ENCODE data around the gene MTHFSD.

The MTHFSD gene

DNA sequence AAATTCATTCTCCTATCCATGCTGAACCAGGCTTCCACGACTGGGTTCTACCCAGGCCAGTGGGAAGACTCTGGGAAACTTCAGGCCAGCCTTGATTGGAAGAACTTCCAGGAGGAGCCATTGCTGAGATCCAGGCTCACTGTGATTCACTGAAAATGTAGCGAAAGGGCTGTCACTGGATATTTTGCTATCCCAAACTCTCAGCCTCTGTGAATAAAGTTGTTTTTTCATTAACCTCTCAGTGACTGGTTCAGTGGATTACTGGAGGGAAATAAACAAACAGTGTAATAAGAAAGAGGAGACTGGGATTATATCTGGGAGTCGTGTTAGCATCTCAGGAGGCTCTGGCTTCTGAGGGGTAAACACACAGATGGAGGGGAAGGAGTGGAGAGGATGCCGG lies 26.4 kb upstream of the MTHFSD start:
- DNase-seq: no peak

DNA sequence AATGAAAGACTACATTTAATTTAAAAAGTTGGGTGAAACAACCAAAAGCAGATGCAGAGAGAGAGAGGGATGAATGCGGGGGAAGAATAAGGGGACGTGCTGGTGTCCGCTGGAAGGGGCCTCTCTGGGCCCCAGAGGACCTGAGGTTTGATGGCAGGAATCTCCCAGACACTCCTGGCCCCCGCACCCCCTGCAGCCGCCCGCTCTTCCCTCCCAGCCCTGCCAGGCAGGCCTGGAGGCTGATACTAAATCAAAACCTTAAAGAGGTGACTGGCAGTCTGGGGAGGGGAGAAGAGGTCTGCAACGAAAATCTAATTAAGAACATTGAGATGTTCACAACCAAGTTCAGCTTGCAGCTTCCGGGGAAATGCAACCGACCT lies 25.7 kb upstream of the MTHFSD start:
- no peak for DNase-seq

DNA sequence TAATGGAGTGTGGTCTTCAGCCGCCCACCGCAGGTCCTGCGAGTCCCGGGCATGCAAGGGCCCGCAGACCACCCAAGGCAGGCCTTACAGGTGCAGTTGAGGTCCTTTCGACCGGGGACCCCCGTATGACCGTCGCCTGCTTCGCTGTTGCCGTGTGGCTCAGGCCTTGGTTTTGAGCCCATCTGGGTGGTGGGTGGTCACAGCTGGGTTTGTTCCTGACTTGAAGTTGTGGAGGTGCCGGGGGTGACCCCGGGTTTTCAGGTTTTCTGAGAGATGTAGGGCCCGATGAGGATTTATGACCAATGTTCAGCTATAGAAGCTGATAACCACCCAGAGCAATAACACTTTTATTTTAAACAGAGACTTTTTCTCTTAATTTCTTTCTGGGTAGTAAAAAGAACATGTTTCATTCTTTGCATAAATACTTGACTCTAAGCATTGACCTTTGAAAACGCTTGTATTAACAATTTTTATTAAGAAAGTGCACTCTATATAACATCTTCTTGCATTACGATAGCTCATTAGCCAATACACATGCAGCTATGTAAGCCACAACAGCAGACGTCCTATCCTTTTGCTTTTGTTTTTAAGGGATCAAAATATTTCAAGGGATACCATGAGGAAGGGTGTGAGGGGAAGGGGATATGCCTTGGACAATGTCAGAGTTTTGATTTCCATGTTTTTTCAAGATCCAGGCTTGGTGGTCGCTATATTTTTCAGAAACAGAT lies 25.2 kb upstream of the MTHFSD start:
- no peak for DNase-seq

DNA sequence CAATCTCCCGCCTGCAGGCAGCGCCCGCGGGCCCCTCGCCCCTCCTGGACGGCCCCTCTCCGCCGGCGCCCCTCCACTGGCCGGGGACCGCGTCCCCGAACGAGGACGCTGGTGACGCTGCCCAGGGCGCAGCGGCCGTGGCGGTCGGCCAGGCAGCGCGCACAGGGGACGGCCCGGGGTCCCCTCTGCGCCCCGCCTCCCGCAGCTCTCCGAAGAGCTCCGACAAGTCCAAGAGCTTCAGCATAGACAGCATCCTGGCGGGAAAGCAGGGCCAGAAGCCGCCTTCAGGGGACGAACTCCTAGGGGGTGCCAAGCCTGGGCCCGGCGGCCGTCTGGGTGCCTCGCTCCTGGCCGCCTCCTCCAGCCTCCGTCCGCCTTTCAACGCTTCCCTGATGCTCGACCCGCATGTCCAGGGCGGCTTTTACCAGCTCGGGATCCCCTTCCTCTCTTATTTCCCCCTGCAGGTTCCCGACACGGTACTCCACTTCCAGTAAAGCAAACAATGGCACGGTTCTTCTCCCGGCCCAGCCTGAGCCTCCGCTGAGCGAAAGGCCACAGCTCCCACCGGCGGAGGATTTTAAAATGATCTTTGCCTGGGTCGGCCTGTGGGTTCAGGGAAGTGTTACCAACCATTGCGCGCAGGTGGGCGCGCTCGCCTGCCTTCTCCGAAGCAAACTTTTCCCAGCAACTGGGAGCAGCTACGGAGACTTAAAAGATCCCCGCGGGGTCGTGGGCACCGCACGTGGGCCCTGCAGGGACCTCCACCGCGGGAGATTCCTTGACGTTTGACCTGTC lies 24.4 kb upstream of the MTHFSD start:
- no peak for DNase-seq

DNA sequence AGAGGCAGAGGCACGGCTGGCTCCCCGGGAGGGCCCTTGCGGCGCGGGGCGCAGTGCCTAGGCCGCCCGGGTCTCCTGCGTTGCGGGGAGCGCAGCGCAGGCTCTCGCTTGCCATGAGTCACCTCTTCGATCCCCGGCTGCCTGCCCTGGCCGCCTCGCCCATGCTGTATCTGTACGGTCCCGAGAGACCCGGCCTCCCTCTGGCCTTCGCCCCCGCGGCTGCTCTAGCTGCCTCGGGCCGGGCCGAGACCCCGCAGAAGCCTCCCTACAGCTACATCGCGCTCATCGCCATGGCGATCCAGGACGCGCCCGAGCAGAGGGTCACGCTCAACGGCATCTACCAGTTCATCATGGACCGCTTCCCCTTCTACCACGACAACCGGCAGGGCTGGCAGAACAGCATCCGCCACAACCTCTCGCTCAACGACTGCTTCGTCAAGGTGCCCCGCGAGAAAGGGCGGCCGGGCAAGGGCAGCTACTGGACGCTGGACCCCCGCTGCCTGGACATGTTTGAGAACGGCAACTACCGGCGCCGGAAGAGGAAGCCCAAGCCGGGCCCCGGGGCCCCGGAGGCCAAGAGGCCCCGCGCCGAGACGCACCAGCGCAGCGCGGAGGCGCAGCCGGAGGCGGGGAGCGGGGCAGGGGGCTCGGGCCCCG lies 23.7 kb upstream of the MTHFSD start:
- DNase-seq: no peak

DNA sequence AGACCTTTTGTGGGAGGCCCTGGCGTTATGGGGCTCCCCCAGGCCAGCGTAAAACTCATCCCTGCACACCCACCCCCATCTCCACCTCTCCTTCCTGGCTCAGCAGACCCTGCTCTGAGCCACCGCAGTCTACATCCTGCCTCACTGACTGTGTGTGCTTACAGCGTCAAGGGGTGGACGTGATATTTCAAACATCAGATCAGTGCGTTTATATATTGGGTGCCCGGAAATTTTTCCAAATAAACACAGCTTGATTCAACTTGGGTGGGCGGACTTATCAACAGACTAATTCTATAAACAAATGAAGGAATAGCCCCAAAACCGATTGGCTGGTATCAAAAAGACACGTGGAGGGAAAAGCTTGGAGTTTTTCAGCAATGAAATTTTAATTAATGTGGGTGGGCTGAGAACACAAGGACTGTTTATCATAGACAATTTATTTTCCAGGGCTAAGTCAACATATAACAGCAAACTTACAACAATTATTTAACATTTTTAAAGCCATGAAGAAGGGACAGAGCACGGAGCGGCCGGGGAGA lies 23.1 kb upstream of the MTHFSD start, which contains the start of gene FOXL1:
Gene FOXL1, plus strand, starts transcription at position 489 of the 539 bp plus-strand sequence. CDS start 175 bp downstream, outside the sequence.
- DNase-seq: no peak

DNA sequence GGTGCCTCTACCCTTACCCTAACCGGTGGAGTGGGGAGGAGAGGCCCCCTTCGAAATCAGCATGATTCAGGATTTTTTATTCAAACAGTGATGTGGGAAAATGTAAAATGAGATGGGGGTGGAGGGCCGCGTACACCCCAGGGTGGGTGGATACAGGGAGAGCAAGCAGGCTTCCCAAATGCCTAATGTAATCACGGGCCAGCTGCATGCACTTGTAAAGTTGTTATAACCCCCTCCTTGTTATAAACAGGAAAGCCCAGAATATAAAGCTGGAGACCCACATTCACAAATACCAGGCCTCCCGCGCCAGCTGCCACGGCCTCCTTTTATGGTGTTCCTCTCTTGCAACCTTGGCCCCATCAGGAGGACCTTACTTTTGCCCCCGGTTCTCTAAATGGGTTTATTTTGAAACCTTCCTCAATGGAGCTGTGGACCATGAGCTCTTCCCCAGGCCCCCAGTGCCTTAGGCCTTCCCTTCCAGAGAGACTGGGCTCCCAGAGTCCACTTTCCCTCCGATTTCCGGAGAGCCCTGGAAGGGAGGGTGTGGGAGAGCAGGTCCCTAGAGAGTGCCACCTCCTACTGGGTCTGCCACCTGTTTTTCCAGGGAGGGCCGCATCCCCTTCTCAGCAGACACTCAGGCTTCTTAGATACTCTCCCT lies 22.4 kb upstream of the MTHFSD start:
- no peak for DNase-seq

DNA sequence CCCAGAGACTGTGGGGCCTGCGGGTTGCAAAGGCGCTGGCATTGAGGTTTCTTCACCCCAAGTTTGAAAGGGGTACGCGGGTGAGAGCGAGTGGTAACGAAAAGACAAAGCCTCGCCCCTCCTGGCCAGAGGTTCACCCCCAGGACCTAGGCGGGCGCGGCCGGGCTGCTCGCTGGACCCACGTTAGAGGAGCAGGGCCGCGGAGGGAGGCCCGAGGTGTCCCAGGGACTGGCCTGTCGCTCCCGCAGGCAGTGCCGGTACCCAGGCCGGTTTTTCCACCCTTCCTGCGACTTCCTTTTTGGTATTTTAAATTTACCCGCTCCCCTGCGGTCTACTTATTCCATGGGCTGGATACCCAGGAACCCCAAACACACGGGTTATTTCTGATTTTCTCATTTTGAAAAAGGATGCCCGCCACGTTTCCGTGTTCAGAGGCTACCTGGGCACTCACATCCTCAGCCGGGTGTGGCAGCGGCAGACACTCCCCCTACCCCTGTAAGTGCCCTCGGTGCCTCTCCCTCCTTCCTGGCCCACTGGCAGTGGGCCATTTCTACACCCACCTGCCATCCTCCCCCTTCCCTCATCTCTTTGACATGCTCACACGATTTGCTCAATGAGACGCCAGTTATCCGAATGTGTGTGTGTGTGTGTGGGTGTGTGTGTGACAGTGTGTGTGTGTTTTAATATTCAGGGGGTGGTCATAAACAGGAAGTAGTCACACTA lies 21.7 kb upstream of the MTHFSD start:
- DNase-seq: no peak

DNA sequence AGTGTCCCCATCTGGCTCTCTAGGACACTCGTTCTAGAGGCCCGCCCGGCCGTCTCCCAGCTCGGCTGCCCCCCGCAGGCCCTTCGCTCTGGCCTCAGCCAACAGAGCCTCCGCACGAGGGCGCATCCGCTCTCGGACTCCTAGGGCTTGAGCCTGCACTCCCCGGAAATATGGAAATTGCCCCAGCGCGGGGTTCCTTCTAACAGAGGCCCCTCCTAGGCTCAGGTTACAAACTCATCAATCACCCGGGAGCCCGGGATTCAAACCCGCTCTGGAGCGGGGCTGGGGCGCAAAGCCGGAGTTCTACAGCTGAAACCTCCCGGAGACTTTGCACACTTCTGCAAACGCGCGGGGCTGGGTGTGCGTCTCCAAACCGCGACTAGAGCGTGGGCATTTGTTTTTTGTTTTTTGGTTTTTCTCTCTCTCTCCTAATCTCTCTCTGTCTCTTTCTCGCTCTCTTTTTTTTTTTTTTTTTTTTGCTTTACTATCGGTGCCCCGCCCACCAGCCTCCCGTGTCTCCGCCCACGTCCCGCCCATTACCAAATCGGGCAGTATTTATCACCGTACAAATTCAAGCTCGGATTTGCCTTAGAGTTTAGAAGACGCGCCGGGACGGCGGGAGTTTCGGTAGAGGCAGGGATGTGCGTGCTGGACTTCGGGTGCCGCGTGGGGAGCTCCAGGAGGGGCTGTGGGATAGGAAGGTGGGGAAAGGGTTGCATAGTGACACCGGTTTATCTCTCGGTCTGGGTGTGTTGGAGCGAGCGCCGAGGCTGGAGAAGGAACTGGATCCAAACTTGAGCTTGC lies 20.9 kb upstream of the MTHFSD start:
- DNase-seq: no peak

DNA sequence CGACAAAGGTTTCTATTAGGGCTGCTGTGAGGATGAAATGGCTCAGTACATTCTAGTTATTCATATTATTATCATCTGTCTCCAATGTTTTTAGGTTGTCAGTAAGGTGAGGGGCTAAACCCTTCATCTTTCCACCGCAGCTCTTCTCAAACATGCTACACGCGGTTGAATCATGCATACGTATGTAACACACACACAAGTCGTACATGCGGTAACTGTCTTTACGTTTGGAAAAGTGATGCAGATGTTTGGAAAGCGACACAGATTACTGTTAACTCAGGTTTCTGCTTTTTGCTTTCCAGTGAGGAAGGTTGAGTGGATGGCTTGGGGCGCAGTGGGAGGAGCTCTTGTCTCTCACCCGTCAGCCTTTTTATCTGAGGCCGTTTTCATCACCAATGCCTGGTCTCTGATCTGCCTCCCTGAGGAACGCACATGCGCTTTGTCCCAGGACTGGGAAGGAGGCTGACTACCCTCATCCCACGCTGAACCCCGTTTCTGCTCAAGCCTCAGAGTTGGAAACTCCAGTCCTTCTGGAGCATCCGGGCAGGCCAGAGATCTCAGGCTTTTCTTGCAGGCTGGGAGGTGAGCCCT lies 20.2 kb upstream of the MTHFSD start:
- no peak for DNase-seq

DNA sequence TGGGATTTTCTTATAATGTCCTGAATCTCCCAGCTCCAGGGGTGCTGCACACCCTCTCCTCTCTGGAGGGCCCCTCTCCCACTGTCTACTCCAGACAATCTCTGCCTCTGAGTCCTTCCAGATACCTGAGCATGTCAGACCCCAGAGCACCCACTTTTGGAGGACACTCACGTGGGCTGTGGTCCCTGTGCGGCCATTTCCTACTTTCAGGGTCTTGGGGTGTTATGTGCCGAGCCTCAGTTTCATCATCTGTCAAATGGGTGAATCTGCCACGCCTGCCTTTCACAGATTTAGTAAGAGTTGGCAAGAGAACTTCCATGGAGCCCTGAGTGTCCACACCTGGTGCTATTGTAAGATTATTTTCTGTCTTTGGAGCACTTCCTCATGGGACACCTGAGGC lies 19.6 kb upstream of the MTHFSD start:
- no peak for DNase-seq

DNA sequence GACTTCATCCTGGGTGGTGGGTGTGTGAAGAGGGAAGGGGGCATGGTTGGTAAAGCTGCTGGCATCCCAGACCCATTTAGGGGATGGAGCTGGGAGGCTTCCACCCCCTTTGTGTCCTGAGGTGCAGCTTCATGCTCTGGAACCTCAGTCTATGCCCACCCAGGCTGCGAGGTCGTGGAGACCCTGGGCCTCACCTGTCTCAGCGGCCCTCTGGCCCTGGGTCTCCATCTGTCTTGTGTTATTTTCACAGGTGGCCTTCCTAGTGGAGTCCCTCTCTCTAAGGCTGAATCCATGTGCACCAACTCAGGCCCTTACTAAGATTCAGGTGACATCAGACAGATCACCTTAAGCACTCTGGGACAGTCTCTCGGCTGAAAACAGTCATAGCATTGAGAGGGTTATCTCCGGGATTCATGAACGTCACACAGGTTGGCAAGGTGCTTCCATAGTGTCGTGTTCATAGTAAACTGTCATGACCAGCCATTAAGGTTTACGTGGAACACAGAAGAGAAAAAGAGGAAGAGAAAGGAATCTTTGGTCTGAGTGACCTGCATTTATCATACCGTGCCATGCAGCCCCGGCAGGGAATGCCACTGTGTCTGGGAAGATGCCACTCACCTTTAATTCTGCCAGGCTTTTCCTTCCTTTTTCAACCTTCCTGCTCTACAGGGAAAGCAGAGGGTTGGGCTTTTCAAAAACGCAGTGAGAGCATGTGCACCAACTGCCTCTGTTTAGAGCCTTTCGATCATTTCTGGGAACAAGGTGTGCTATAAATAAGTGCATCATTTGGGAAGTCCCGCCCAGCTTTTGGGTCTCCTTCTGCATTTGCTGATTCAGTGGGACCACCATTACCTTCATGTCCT lies 18.8 kb upstream of the MTHFSD start:
- no peak for DNase-seq

DNA sequence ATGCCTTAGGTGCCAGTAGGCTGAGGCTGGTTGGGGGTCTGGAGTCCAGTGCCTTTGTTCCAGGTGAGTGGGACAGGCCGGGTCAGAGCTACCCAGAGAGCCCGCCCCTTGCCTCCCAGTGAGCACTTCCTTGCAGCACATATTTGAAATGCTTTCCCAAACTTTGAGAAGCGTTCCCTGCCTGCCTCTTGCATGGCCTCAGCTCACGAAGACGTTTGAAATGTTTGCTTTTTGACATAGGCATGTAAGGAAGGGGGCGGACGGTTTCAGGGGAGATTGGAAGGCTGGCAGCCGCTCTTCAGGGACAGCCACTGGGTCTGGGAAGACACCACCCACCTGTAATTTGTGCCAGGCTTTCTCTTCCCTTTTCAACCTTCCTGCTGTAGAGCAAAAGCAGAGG lies 18.2 kb upstream of the MTHFSD start:
- DNase-seq: no peak

DNA sequence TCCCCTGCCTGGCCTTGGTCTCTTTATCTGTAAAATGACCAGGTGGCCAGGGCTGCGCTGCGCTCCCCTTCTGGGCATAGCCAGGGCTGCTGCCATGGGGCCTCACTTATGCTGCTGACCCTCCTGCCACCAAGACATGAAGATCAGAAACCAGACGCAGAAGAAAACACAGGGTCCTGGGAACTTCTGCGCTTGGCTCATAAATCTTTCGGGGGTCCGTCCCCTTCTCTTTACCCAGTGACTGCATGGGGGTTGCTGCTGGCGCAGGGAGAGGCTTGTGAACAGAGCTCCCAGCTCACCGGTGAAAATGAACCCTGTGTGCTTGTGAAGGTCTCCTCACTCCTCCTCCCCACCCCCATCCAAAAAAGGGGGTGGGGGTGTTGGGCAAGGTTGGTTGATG lies 17.6 kb upstream of the MTHFSD start:
- DNase-seq: no peak

DNA sequence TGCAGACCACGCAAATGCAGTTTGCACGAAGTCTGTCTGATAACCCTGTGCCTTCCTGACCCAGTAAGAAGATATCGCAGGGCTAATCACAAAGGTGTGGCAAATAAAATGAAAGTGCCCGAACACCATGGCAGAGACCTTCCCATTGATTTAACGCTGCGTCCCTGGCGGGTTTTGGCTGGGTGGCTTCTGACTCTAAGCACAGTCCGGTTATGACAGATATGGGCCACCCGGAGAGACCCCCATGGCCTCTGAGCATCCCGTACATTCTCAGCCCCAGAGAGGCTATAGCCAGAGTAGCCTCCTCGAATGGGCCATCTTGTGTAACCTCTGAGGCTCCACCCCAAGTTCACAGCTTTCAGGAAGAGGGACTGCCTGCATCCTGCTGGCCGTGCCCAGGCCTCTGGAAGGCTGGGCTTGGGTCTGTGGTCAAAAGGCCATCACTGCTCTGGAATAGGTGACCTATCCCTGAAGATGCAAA lies 17.0 kb upstream of the MTHFSD start:
- no peak for DNase-seq

DNA sequence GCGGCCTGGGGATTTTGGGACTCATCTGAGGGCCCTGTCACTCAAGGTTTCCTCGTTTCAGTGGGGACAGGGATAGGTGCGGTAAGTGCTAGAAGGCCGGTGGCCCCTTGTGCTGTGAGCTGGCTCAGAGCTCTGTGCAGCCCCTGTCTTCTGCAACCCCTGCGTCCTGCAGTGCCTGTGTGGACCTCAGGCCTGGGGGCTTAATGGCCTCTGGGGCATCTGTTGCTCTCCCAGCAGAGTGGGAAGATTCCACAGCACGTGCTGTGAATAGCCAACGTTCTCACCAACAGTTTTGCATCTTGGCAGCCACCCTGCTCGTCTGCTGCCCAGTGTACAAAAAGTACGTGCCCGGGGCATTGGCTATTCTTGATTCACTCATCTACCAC lies 16.5 kb upstream of the MTHFSD start:
- no peak for DNase-seq

DNA sequence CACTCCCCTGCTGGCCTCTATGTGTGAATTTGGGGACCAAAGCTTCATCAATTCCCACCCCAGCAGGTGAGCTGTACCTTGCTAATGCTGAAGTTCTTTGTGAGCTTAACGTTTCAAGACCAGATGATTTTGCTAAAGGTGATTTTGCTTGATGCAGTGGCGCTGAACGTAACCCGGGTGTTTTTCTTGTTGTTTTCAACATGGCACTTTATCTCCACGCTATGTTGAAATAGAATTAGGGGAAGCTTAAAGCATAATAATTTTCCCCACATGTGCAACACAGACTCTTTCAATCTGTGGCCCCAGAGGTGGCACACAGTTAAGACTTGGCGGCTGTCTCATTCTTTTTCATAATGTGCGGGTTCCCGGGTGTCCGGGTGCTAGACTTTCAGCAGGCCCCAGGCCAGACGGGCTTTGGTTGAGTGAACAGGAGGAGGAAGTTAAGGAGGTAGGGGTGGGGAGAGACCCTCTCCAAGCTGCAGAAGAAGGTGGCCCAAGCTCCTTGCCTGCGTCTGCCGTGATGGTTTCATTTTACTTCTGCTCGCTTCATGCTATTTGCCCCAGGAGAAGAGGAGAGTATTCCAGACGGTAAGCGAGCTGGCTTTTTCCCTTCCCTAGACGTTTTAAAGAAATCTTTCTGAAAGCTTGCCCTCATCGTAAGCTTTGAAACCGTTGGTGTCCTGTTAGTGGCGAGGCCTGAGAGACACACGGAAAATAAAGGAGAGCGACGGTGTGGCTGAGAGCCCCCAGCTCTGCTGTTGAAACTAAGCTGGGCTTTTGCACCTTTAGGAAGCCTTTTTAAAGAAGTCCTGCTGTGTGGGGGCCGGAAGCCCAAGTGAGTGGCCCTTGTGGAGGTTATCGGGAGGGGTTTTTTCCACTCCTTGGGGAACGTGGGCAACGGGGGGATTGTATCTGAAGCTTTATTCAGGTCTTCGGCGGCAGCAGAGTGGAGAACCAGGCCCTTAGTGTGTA lies 15.8 kb upstream of the MTHFSD start:
- DNase-seq: no peak

DNA sequence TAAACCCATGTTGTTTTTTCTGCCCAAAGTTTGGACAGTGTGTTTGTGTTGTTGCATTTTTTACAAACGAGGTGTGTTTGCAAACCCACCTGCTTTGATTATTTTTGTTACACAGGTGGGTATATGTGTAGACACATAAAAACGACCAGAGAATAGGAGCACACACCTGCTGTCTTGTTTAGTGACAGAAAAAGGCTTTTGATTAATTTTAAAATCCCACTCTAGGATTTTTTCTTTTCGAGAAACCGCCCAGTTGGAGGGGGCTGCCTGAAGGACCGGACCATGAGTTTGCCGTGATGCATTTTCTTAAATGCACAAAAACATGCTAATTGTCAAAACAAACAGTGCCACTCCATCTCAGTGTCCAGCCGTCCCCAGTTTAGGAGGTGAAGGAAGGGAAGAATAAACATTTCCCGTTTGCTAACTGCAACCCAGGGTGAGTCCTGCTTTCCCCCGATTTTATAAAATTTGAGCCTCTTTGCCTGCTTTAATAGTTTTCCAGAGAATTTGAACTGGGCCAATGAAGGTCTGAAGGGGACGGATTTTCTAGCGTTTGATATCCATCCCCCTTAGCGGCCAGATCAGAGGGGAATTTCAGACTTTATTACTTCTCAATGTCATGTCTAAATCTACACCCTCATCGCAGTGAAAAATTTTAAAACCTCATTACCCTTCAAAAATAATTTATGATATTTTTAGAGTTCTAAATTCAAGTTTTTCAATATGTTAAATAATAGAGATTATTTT lies 14.8 kb upstream of the MTHFSD start:
- DNase-seq: no peak

Data from AML-193 (cell line).